ENCODE data around the gene ZMIZ1.

DNA sequence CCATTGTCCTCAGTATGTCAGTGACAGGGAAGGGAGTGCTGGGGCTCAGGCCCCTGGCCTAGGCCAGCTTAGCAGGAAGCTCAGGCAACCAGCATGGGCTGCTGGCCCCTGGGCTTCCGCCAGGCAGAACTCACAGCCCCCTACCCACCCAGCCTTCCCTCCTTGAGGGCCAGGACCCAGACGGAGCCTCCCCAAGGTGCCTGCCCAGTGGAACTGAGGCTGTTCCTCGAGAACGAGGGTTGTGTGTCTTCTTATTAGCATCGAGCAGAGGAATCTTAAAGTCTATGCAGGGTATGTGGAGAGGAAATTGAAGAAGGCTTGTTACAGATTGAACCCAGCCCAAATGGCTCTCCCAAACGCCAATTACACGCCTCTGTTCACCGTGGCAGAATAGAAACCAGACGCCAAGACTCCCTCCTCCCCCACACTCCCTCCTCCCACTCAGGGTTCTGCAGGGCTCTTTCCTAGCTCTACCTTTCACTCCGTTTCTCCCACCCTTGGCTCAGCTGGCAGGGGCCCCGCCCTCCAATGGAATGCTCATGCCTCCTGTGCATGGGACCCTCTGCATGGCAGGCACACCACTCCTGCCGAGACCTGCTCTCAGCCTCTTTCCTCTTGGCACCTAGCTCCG lies 134.4 kb downstream of the ZMIZ1 start:
- TF ChIP-seq, protein P1, sequence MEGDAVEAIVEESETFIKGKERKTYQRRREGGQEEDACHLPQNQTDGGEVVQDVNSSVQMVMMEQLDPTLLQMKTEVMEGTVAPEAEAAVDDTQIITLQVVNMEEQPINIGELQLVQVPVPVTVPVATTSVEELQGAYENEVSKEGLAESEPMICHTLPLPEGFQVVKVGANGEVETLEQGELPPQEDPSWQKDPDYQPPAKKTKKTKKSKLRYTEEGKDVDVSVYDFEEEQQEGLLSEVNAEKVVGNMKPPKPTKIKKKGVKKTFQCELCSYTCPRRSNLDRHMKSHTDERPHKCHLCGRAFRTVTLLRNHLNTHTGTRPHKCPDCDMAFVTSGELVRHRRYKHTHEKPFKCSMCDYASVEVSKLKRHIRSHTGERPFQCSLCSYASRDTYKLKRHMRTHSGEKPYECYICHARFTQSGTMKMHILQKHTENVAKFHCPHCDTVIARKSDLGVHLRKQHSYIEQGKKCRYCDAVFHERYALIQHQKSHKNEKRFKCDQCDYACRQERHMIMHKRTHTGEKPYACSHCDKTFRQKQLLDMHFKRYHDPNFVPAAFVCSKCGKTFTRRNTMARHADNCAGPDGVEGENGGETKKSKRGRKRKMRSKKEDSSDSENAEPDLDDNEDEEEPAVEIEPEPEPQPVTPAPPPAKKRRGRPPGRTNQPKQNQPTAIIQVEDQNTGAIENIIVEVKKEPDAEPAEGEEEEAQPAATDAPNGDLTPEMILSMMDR (IDR thresholded peaks at IDR 0.05): no peak
- no peak for TF ChIP-seq POLR2A (IDR thresholded peaks at IDR 0.05)

All from lower leg skin (tissue), 3 donors.